Measurements from ENCODE around the gene LMTK2.

The LMTK2 gene

GRCh38 chr7:98126311-98127142 is 19.9 kb downstream of the LMTK2 start:
- no peak overlapping the region for H3K9ac ChIP-seq (ENCODE audit: low read depth, low read length)
- H3K27me3 ChIP-seq (ENCODE audit: insufficient read depth, low read length), result no peaks in the 10 kb centered on the region
- H3K36me3 ChIP-seq (ENCODE audit: insufficient read depth, low read depth, low read length), result no peaks in the 10 kb centered on the region

GRCh38 chr7:98128346-98128745 is 21.7 kb downstream of the LMTK2 start:
- Histone ChIP-seq H3K4me1 (ENCODE audit: insufficient read depth, low read length) (peaks cover 18% of the 10 kb centered on the region), H3K9ac (ENCODE audit: low read depth, low read length) (no peak overlapping the region), H3K9me3 (ENCODE audit: insufficient read depth, low read depth, low read length) (no peaks in the 10 kb centered on the region), H3K27me3 (ENCODE audit: insufficient read depth, low read length) (no peaks in the 10 kb centered on the region), H3K27ac (ENCODE audit: low read length) (no peak overlapping the region), H3K4me3 (ENCODE audit: low read length) (no peak overlapping the region), H3K36me3 (ENCODE audit: insufficient read depth, low read depth, low read length) (no peaks in the 10 kb centered on the region)

More at GRCh38 chr7:98126311-98127142, 19.9 kb downstream of the LMTK2 start:
- peaks cover 4% of the 10 kb centered on the region; the same call in 1 of the 2 replicates for H3K4me1 ChIP-seq (ENCODE audit: insufficient read depth, low read length)
- no peak overlapping the region for H3K27ac ChIP-seq (ENCODE audit: low read length)
- no peaks in the 10 kb centered on the region for H3K9me3 ChIP-seq (ENCODE audit: insufficient read depth, low read depth, low read length)
- no peak overlapping the region for H3K4me3 ChIP-seq (ENCODE audit: low read length)

GRCh38 chr7:98130959-98131358 is 24.3 kb downstream of the LMTK2 start:
- H3K36me3 ChIP-seq (ENCODE audit: insufficient read depth, low read depth, low read length), result no peaks in the 10 kb centered on the region
- no peak overlapping the region for H3K9ac ChIP-seq (ENCODE audit: low read depth, low read length)
- no peaks in the 10 kb centered on the region for H3K9me3 ChIP-seq (ENCODE audit: insufficient read depth, low read depth, low read length)
- H3K27ac ChIP-seq (ENCODE audit: low read length), result no peak overlapping the region
- no peaks in the 10 kb centered on the region for H3K27me3 ChIP-seq (ENCODE audit: insufficient read depth, low read length)
- peaks cover 37% of the 10 kb centered on the region for H3K4me1 ChIP-seq (ENCODE audit: insufficient read depth, low read length)
- no peak overlapping the region for H3K4me3 ChIP-seq (ENCODE audit: low read length)

- H3K9ac ChIP-seq (ENCODE audit: low read depth, low read length), result peak overlapping the region; percentile 28; the same call in 1 of the 2 replicates
- H3K4me1 ChIP-seq (ENCODE audit: insufficient read depth, low read length), result peaks cover 48% of the 10 kb centered on the region
- H3K27me3 ChIP-seq (ENCODE audit: insufficient read depth, low read length), result no peaks in the 10 kb centered on the region
- H3K9me3 ChIP-seq (ENCODE audit: insufficient read depth, low read depth, low read length), result no peaks in the 10 kb centered on the region
- no peak overlapping the region for H3K4me3 ChIP-seq (ENCODE audit: low read length)
- peaks cover 13% of the 10 kb centered on the region for H3K36me3 ChIP-seq (ENCODE audit: insufficient read depth, low read depth, low read length)
- H3K27ac ChIP-seq (ENCODE audit: low read length), result no peak overlapping the region
These were observed 26.5 kb downstream of the LMTK2 start for GRCh38 chr7:98133181-98133580.

- H3K4me3 ChIP-seq (ENCODE audit: low read length), result no peak overlapping the region
- H3K9ac ChIP-seq (ENCODE audit: low read depth, low read length), result peak overlapping the region; percentile 28; the same call in 1 of the 2 replicates
- no peak overlapping the region for H3K27ac ChIP-seq (ENCODE audit: low read length)
- H3K27me3 ChIP-seq (ENCODE audit: insufficient read depth, low read length), result no peaks in the 10 kb centered on the region
- peaks cover 48% of the 10 kb centered on the region for H3K4me1 ChIP-seq (ENCODE audit: insufficient read depth, low read length)
- no peaks in the 10 kb centered on the region for H3K9me3 ChIP-seq (ENCODE audit: insufficient read depth, low read depth, low read length)
- peaks cover 19% of the 10 kb centered on the region for H3K36me3 ChIP-seq (ENCODE audit: insufficient read depth, low read depth, low read length)
These were observed 27.1 kb downstream of the LMTK2 start for GRCh38 chr7:98133621-98134303.

GRCh38 chr7:98134420-98135228 is 28.0 kb downstream of the LMTK2 start:
- no peaks in the 10 kb centered on the region for H3K9me3 ChIP-seq (ENCODE audit: insufficient read depth, low read depth, low read length)
- H3K27ac ChIP-seq (ENCODE audit: low read length), result peak overlapping the region; percentile 62
- H3K27me3 ChIP-seq (ENCODE audit: insufficient read depth, low read length), result no peaks in the 10 kb centered on the region
- H3K4me3 ChIP-seq (ENCODE audit: low read length), result peak overlapping the region; percentile 46
- H3K4me1 ChIP-seq (ENCODE audit: insufficient read depth, low read length), result peaks cover 48% of the 10 kb centered on the region
- peaks cover 28% of the 10 kb centered on the region for H3K36me3 ChIP-seq (ENCODE audit: insufficient read depth, low read depth, low read length)
- peak overlapping the region; percentile 52 for H3K9ac ChIP-seq (ENCODE audit: low read depth, low read length)

- Histone ChIP-seq H3K27me3 (ENCODE audit: insufficient read depth, low read length) (no peaks in the 10 kb centered on the region), H3K27ac (ENCODE audit: low read length) (no peak overlapping the region), H3K9me3 (ENCODE audit: insufficient read depth, low read depth, low read length) (no peaks in the 10 kb centered on the region), H3K36me3 (ENCODE audit: insufficient read depth, low read depth, low read length) (peaks cover 38% of the 10 kb centered on the region), H3K4me1 (ENCODE audit: insufficient read depth, low read length) (peaks cover 48% of the 10 kb centered on the region), H3K9ac (ENCODE audit: low read depth, low read length) (no peak overlapping the region), H3K4me3 (ENCODE audit: low read length) (no peak overlapping the region)
These were observed 29.3 kb downstream of the LMTK2 start for GRCh38 chr7:98135984-98136383.

- Histone ChIP-seq H3K9ac (ENCODE audit: low read depth, low read length) (no peak overlapping the region), H3K27ac (ENCODE audit: low read length) (no peak overlapping the region), H3K27me3 (ENCODE audit: insufficient read depth, low read length) (no peaks in the 10 kb centered on the region), H3K36me3 (ENCODE audit: insufficient read depth, low read depth, low read length) (peaks cover 43% of the 10 kb centered on the region), H3K4me3 (ENCODE audit: low read length) (no peak overlapping the region), H3K4me1 (ENCODE audit: insufficient read depth, low read length) (peaks cover 44% of the 10 kb centered on the region), H3K9me3 (ENCODE audit: insufficient read depth, low read depth, low read length) (no peaks in the 10 kb centered on the region)
These were observed 29.8 kb downstream of the LMTK2 start for GRCh38 chr7:98136423-98136822.

GRCh38 chr7:98137134-98137825 is 30.6 kb downstream of the LMTK2 start:
- no peak overlapping the region for H3K4me3 ChIP-seq (ENCODE audit: low read length)
- H3K9me3 ChIP-seq (ENCODE audit: insufficient read depth, low read depth, low read length), result no peaks in the 10 kb centered on the region
- peaks cover 49% of the 10 kb centered on the region for H3K36me3 ChIP-seq (ENCODE audit: insufficient read depth, low read depth, low read length)
- no peak overlapping the region for H3K27ac ChIP-seq (ENCODE audit: low read length)
- peaks cover 39% of the 10 kb centered on the region for H3K4me1 ChIP-seq (ENCODE audit: insufficient read depth, low read length)
- no peaks in the 10 kb centered on the region for H3K27me3 ChIP-seq (ENCODE audit: insufficient read depth, low read length)
- no peak overlapping the region for H3K9ac ChIP-seq (ENCODE audit: low read depth, low read length)

GRCh38 chr7:98137826-98138151 is 31.1 kb downstream of the LMTK2 start:
- peaks cover 55% of the 10 kb centered on the region for H3K36me3 ChIP-seq (ENCODE audit: insufficient read depth, low read depth, low read length)
- no peaks in the 10 kb centered on the region for H3K27me3 ChIP-seq (ENCODE audit: insufficient read depth, low read length)
- H3K4me1 ChIP-seq (ENCODE audit: insufficient read depth, low read length), result peaks cover 36% of the 10 kb centered on the region
- no peak overlapping the region for H3K9ac ChIP-seq (ENCODE audit: low read depth, low read length)
- no peaks in the 10 kb centered on the region for H3K9me3 ChIP-seq (ENCODE audit: insufficient read depth, low read depth, low read length)
- no peak overlapping the region for H3K27ac ChIP-seq (ENCODE audit: low read length)
- H3K4me3 ChIP-seq (ENCODE audit: low read length), result no peak overlapping the region

- H3K27ac ChIP-seq (ENCODE audit: low read length), result no peak overlapping the region
- no peaks in the 10 kb centered on the region for H3K27me3 ChIP-seq (ENCODE audit: insufficient read depth, low read length)
- H3K4me1 ChIP-seq (ENCODE audit: insufficient read depth, low read length), result peaks cover 27% of the 10 kb centered on the region
- no peak overlapping the region for H3K4me3 ChIP-seq (ENCODE audit: low read length)
- H3K9ac ChIP-seq (ENCODE audit: low read depth, low read length), result no peak overlapping the region
- H3K36me3 ChIP-seq (ENCODE audit: insufficient read depth, low read depth, low read length), result peaks cover 63% of the 10 kb centered on the region
- no peaks in the 10 kb centered on the region for H3K9me3 ChIP-seq (ENCODE audit: insufficient read depth, low read depth, low read length)
These were observed 32.0 kb downstream of the LMTK2 start for GRCh38 chr7:98138672-98139071.
